Measurements from ENCODE around the gene MPO.

MPO gene

DNA sequence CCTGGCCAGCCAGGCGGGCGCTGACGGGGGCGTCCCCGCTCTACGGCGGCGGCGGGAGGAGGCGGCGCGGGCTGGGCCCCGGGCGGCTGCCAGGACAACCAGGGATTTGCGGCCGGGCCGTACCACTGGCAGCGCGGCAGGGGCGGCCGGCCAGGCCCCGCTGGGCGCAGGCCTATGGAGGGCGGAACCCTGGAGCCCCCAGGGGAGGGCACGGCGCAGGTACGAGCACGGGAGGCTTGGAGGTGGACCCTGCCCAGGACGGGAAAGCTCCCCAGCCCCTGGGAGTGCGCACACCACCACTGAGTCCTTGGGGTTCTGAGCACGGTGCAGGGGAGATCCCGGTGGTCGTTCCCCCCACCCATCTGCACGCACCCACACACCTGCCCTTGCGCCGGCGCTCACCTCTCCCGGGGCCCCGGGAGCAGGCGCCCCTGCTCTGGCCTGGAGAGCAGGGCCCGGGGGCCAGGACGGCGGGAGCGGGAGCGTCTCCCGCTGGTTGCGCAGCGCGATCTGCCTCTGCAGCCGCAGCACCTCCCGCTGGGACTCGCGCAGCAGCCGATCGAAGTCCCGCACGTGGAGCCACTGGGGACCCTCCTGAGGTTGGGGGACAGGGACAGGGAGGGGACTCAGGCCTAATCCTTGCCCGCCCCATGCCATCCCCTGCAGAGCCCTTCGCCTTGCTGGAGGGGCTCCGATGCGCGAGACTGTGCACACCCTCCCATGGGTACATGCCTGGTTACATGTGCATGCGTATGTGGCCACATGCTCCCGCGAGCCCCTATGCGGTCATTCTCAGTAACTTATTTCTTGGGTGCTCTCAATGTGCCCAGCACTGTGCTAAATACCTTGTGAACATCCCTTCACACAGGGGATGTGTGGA lies 43.9 kb upstream of the MPO start:
- peak overlapping the region; percentile 73 for H3K4me3 ChIP-seq (ENCODE audit: low read depth, low read length)
- no peaks in the 10 kb centered on the region for H3K36me3 ChIP-seq (ENCODE audit: control insufficient read depth, insufficient read depth, low read length)
- peak overlapping the region; percentile 60 for H3K9ac ChIP-seq (ENCODE audit: low read depth, low read length)
- no peaks in the 10 kb centered on the region for H3K9me3 ChIP-seq (ENCODE audit: control insufficient read depth, insufficient read depth, low read length)
- peaks cover 19% of the 10 kb centered on the region for H3K27me3 ChIP-seq (ENCODE audit: control insufficient read depth, insufficient read depth, low read length)
- H3K4me1 ChIP-seq (ENCODE audit: control insufficient read depth, insufficient read depth, low read length), result peaks cover 12% of the 10 kb centered on the region

GRCh38 chr17:58324056-58324408 lies 43.3 kb upstream of the MPO start:
- peak overlapping the region; percentile 65 for H3K9ac ChIP-seq (ENCODE audit: low read depth, low read length)
- H3K4me3 ChIP-seq (ENCODE audit: low read depth, low read length), result peak overlapping the region; percentile 73
- no peaks in the 10 kb centered on the region for H3K36me3 ChIP-seq (ENCODE audit: control insufficient read depth, insufficient read depth, low read length)
- peaks cover 19% of the 10 kb centered on the region for H3K27me3 ChIP-seq (ENCODE audit: control insufficient read depth, insufficient read depth, low read length)
- H3K9me3 ChIP-seq (ENCODE audit: control insufficient read depth, insufficient read depth, low read length), result no peaks in the 10 kb centered on the region
- H3K4me1 ChIP-seq (ENCODE audit: control insufficient read depth, insufficient read depth, low read length), result peaks cover 8% of the 10 kb centered on the region

DNA sequence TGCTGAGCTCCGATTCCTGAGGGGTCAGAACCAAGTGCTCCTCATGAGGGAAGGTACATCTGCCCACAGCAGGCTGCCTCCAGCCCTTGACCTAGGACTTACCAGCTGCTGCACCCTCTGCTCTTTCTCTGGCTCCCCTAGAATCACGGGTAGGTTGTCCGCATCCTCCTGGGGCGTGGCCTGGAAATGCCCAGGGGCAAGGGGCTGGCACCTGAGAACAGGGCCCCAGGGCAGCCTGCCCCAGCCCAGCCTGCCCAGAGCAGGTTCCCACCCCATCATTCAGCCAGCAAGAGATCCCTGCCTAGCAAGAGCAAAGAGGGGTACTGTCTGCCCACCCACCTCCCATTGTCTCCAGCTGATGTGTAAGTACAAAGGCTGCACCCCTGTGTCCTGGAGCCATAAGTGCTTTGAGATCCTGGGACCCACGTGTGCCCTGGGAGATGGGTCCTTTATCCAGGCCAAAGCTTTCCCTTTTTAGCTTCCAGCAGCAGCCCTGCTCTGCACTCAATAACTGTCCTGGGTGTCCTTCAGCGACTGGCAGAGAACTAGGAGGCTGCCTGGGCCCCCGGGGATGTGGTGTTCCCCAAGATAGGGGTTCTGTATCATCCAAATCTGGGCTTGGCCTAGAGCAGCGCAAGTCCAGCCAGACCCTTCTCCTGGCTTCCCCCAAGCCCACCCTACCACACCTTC lies 42.8 kb upstream of the MPO start:
- peak overlapping the region; percentile 65 for H3K9ac ChIP-seq (ENCODE audit: low read depth, low read length)
- H3K9me3 ChIP-seq (ENCODE audit: control insufficient read depth, insufficient read depth, low read length), result no peaks in the 10 kb centered on the region
- peaks cover 19% of the 10 kb centered on the region for H3K27me3 ChIP-seq (ENCODE audit: control insufficient read depth, insufficient read depth, low read length)
- H3K4me3 ChIP-seq (ENCODE audit: low read depth, low read length), result peak overlapping the region; percentile 73
- no peaks in the 10 kb centered on the region for H3K36me3 ChIP-seq (ENCODE audit: control insufficient read depth, insufficient read depth, low read length)
- peaks cover 6% of the 10 kb centered on the region for H3K4me1 ChIP-seq (ENCODE audit: control insufficient read depth, insufficient read depth, low read length)

GRCh38 chr17:58322581-58323185 lies 41.9 kb upstream of the MPO start:
- H3K27me3 ChIP-seq (ENCODE audit: control insufficient read depth, insufficient read depth, low read length), result peaks cover 19% of the 10 kb centered on the region
- no peak overlapping the region for H3K4me3 ChIP-seq (ENCODE audit: low read depth, low read length)
- H3K9ac ChIP-seq (ENCODE audit: low read depth, low read length), result no peak overlapping the region
- no peaks in the 10 kb centered on the region for H3K9me3 ChIP-seq (ENCODE audit: control insufficient read depth, insufficient read depth, low read length)
- peaks cover 2% of the 10 kb centered on the region for H3K4me1 ChIP-seq (ENCODE audit: control insufficient read depth, insufficient read depth, low read length)
- no peaks in the 10 kb centered on the region for H3K36me3 ChIP-seq (ENCODE audit: control insufficient read depth, insufficient read depth, low read length)

- Histone ChIP-seq H3K4me1 (ENCODE audit: control insufficient read depth, insufficient read depth, low read length) (peaks cover 2% of the 10 kb centered on the region), H3K27me3 (ENCODE audit: control insufficient read depth, insufficient read depth, low read length) (peaks cover 19% of the 10 kb centered on the region), H3K4me3 (ENCODE audit: low read depth, low read length) (no peak overlapping the region), H3K9me3 (ENCODE audit: control insufficient read depth, insufficient read depth, low read length) (no peaks in the 10 kb centered on the region), H3K36me3 (ENCODE audit: control insufficient read depth, insufficient read depth, low read length) (no peaks in the 10 kb centered on the region), H3K9ac (ENCODE audit: low read depth, low read length) (no peak overlapping the region)
These were observed 41.1 kb upstream of the MPO start for GRCh38 chr17:58321571-58322525.

- no peak overlapping the region for H3K9ac ChIP-seq (ENCODE audit: low read depth, low read length)
- H3K36me3 ChIP-seq (ENCODE audit: control insufficient read depth, insufficient read depth, low read length), result no peaks in the 10 kb centered on the region
- no peak overlapping the region for H3K4me3 ChIP-seq (ENCODE audit: low read depth, low read length)
- peaks cover 2% of the 10 kb centered on the region for H3K4me1 ChIP-seq (ENCODE audit: control insufficient read depth, insufficient read depth, low read length)
- H3K9me3 ChIP-seq (ENCODE audit: control insufficient read depth, insufficient read depth, low read length), result no peaks in the 10 kb centered on the region
- H3K27me3 ChIP-seq (ENCODE audit: control insufficient read depth, insufficient read depth, low read length), result peaks cover 19% of the 10 kb centered on the region
These were observed 40.0 kb upstream of the MPO start for GRCh38 chr17:58320570-58321323.

- no peaks in the 10 kb centered on the region for H3K9me3 ChIP-seq (ENCODE audit: control insufficient read depth, insufficient read depth, low read length)
- H3K36me3 ChIP-seq (ENCODE audit: control insufficient read depth, insufficient read depth, low read length), result no peaks in the 10 kb centered on the region
- peaks cover 2% of the 10 kb centered on the region for H3K4me1 ChIP-seq (ENCODE audit: control insufficient read depth, insufficient read depth, low read length)
- H3K27me3 ChIP-seq (ENCODE audit: control insufficient read depth, insufficient read depth, low read length), result peaks cover 19% of the 10 kb centered on the region
- H3K9ac ChIP-seq (ENCODE audit: low read depth, low read length), result no peak overlapping the region
- H3K4me3 ChIP-seq (ENCODE audit: low read depth, low read length), result no peak overlapping the region
These were observed 39.4 kb upstream of the MPO start for GRCh38 chr17:58320163-58320558.

DNA sequence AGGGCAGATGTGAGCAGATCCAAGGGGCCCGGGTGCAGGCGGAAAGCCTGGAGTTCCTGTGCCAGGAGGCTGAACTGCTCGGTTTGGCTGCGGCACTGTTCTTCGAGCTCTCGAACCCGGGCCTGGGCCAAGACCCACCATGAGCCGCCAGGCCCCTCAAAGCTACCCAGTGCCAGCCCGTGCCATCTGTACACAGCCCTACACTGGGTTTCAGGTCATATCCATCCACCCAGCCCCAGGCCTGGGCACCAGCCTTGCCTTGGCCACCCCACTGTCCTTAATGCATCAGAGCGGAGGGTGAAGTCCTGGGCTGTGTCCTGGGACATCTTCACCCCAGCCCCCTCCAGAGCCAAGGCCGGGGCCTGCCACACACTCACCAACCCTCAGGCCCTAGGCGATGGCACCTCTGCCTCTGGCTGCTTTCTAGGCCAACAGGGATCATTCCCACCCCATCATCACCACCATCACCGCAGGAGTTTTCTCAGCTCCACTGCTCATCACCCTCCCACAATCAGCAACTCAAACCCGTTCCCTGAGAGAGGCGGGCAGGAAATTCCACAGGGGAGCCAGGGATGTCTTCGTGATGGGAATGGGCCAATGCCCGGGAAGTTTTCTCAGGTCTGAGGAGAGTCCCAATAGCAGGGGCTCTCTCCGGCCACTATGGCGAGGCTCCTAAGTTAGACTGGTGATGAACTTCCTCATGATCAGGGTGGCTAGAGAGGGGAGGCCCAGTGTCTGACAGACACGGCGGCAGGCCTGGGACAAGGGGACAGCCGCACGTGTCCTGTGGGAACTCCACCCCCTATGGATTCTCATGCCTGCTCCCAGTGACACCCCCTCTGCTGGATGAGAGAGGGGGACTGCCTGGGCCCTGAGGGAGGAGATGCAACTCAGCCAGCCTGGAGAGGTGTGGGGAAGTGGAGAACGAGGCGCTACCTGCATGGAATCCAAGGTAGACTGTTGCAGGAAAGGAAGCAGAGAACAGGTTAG lies 38.7 kb upstream of the MPO start:
- H3K36me3 ChIP-seq (ENCODE audit: control insufficient read depth, insufficient read depth, low read length), result no peaks in the 10 kb centered on the region
- no peak overlapping the region for H3K4me3 ChIP-seq (ENCODE audit: low read depth, low read length)
- H3K4me1 ChIP-seq (ENCODE audit: control insufficient read depth, insufficient read depth, low read length), result no peaks in the 10 kb centered on the region
- H3K27me3 ChIP-seq (ENCODE audit: control insufficient read depth, insufficient read depth, low read length), result peaks cover 16% of the 10 kb centered on the region
- H3K9me3 ChIP-seq (ENCODE audit: control insufficient read depth, insufficient read depth, low read length), result no peaks in the 10 kb centered on the region
- H3K9ac ChIP-seq (ENCODE audit: low read depth, low read length), result no peak overlapping the region

DNA sequence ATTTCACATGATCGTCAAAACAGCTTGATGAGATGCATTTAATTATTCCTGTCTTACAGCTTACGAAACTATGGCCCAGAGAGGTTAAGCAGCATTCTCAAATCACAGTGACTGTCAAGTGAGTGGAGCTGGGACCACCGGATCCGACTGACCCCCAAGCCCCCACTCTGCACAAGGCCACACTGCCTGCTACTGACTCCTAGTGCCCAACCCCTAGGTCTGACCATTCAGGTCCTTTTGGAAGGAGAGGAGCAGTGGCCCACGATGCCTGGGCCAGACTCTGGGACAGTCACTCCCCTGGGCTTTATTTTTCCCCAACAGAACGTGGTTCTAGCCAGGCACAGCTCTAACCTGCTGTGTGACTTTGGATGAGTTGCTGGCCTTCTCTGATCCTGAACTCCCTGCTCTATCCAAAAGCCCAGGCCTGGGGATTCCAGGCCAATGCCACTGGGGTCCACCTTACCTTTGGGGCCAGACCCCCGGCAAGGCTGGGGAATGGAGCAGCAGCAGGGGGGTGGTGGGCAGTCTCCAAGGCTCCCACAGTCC lies 38.0 kb upstream of the MPO start:
- Histone ChIP-seq H3K9ac (ENCODE audit: low read depth, low read length) (no peak overlapping the region), H3K4me3 (ENCODE audit: low read depth, low read length) (no peak overlapping the region), H3K27me3 (ENCODE audit: control insufficient read depth, insufficient read depth, low read length) (peaks cover 12% of the 10 kb centered on the region), H3K36me3 (ENCODE audit: control insufficient read depth, insufficient read depth, low read length) (no peaks in the 10 kb centered on the region), H3K9me3 (ENCODE audit: control insufficient read depth, insufficient read depth, low read length) (no peaks in the 10 kb centered on the region), H3K4me1 (ENCODE audit: control insufficient read depth, insufficient read depth, low read length) (no peaks in the 10 kb centered on the region)

DNA sequence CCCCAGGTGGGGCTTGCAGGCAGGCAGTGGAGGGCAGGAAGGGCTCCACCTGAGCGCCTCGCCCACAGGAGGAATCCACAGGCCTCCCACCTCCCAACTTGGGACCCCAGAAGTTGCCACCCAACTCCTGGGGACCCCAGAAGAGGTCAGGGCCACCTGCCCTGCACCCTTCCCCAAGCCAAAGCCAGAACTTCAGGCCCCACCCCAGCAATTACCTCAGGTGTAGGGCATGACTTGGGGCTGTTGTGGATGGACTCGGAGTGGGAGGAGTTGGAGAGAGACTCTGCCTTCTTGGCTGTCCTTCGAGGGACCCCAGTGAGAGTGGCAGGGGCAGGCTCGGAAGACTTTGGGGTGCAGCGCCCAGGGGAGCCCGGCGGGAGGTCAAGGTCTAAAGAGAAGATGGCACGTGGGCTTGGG lies 37.3 kb upstream of the MPO start:
- no peaks in the 10 kb centered on the region for H3K9me3 ChIP-seq (ENCODE audit: control insufficient read depth, insufficient read depth, low read length)
- H3K4me1 ChIP-seq (ENCODE audit: control insufficient read depth, insufficient read depth, low read length), result no peaks in the 10 kb centered on the region
- H3K4me3 ChIP-seq (ENCODE audit: low read depth, low read length), result no peak overlapping the region
- no peak overlapping the region for H3K9ac ChIP-seq (ENCODE audit: low read depth, low read length)
- no peaks in the 10 kb centered on the region for H3K36me3 ChIP-seq (ENCODE audit: control insufficient read depth, insufficient read depth, low read length)
- H3K27me3 ChIP-seq (ENCODE audit: control insufficient read depth, insufficient read depth, low read length), result peaks cover 6% of the 10 kb centered on the region
